Pancreas (tissue), 10 donors: ENCODE results near the gene C15orf40. TPM values are rescaled to one million over a fixed set of nuclear protein-coding genes. Genes with fewer than 3 reads are reported as not detected.

Experiments used
- ATAC-seq, 4 donors: fragments of 200-7000 bp; cut with Tn5 transposase; one replicate each; pipeline versions ENCODE4 v1.8.0 to v1.9.1; 2020; ENCODE audit warnings: mild to moderate bottlenecking in 4 of 4, moderate library complexity in 4 of 4
- DNase-seq, 6 donors: peaks; one replicate each; pipeline ENCODE4 v3.0.0-alpha.2; 2020
- FAIRE-seq: peaks from 2 replicates; lab custom pipeline; 2012; peaks lifted over from hg19 to GRCh38; lab: Jason Lieb, UNC
- H3K27ac ChIP-seq, 4 donors: fragments of 200-600 bp; sonication (generic); 1 replicate in 3 of 4; 2 replicates in 1 of 4; pipeline versions ENCODE4 v1.5.0 to v1.8.0; 2020
- H3K27me3 ChIP-seq, 4 donors: fragments of 200-600 bp; one replicate each; pipeline ENCODE4 v1.8.0; 2021
- H3K36me3 ChIP-seq, 3 donors: fragments of 200-600 bp; sonication (generic) in 1 of 3; one replicate each; pipeline versions ENCODE4 v1.5.0 to v1.8.0; 2020 to 2021
- H3K4me1 ChIP-seq, 3 donors: fragments of 200-600 bp; one replicate each; pipeline ENCODE4 v1.8.0; 2021
- H3K4me3 ChIP-seq, 4 donors: fragments of 200-600 bp; sonication (generic) in 2 of 4; one replicate each; pipeline versions ENCODE4 v1.5.0 to v1.8.0; 2020 to 2021
- H3K9me3 ChIP-seq, 4 donors: fragments of 200-600 bp; one replicate each; pipeline ENCODE4 v1.8.0; 2021
- CTCF ChIP-seq, 4 donors: fragments of 200-600 bp; sonication (generic) in 3 of 4; IDR thresholded peaks; one replicate each; pipeline versions ENCODE4 v1.5.0 to v1.8.0; 2021; ENCODE audit warnings: antibody characterized with exemption in 4 of 4
- WGBS, 2 donors: extraction: QIAGEN DNeasy Blood & Tissue Kit; methylation state at CpG; one replicate each; pipeline ENCODE4 v1.1.7; 2013; 5-methylcytosine and 5-hydroxymethylcytosine counted together
- intact Hi-C, 3 donors: fragments of 100-400 bp; cut with DNase I; formaldehyde crosslinking; loops; one replicate each; pipeline versions ENCODE4 v1.11.1 to v1.14.2; 2022
- polyA plus RNA-seq, 2 donors: library from polyadenylated mRNA; stranded (reverse); fragments of 200-250 nt; gene quantifications; one replicate each; pipeline ENCODE4 v1.2.3, GENCODE V29; 2013
- total RNA-seq, 6 donors: library from RNA; stranded (reverse); fragmentation: NEBNext Ultra II Directional in 4 of 6; extraction: Animal tissue kit (Norgen Biotek cat#: 25700) in 4 of 6; gene quantifications; one replicate each; pipeline versions ENCODE4 v1.2.1 to v1.2.4, GENCODE V29; 2021 to 2023
- donor health status: healthy with polysubstance abuse.
- donor health status: DM: no; HTN: no; CAD: no; lungs with moderate emphysema.
- donor health status: DM: no; HTN: no; CAD: no.
- donor health status: control.
- donor health status: control.
- donor health status: Bipolar disorder and iron deficiency.
- donor health status: DM: yes; HTN: yes; CAD: no.
- donor health status: DM: no; HTN: no; CAD: no.
- donor health status: DM: no; HTN: no; CAD: no.
- donor health status: DM: yes; HTN: yes; CAD: no.

Gene C15orf40
- total and polyA plus RNA-seq, 8 donors, result 6.4 to 19.0 (median 10.2) TPM

GRCh38 chr15:82977076-82977475, 34.4 kb downstream of the C15orf40 start:
- H3K4me1 ChIP-seq, result peaks cover 0 to 10% (median 0%) of the 10 kb centered on the region in 3 donors
- H3K27ac ChIP-seq, result no peak overlapping the region
- H3K36me3 ChIP-seq, result no peaks in the 10 kb centered on the region
- DNase-seq (no peak), FAIRE-seq (no peak), ATAC-seq (no peak)
- H3K4me3 ChIP-seq, result no peak overlapping the region
- H3K9me3 ChIP-seq, result no peaks in the 10 kb centered on the region
- 88 to 93% methylated on average over 1 of the region's 1 CpG for WGBS, 2 donors
- TF ChIP-seq CTCF (IDR thresholded peaks at IDR 0.05), result no peak
- intact Hi-C loops, result no loop called here
- H3K27me3 ChIP-seq, result no peaks in the 10 kb centered on the region

GRCh38 chr15:82972990-82973389, 38.4 kb downstream of the C15orf40 start:
- Histone ChIP-seq H3K27ac (no peak overlapping the region), H3K36me3 (no peaks in the 10 kb centered on the region), H3K4me1 (peaks cover 11 to 33% (median 19%) of the 10 kb centered on the region in 3 donors), H3K27me3 (no peaks in the 10 kb centered on the region), H3K4me3 (no peak overlapping the region), H3K9me3 (no peaks in the 10 kb centered on the region)
- TF ChIP-seq CTCF (IDR thresholded peaks at IDR 0.05), result no peak
- WGBS, 2 donors, result 19 to 28% methylated on average over 1 of the region's 1 CpG
- DNase-seq (no peak), FAIRE-seq (no peak), ATAC-seq (peak in 1 of 4 donors; percentile 17)
- intact Hi-C loops, result no loop called here

GRCh38 chr15:82971218-82971984, 40.0 kb downstream of the C15orf40 start:
- Histone ChIP-seq H3K9me3 (no peaks in the 10 kb centered on the region), H3K4me1 (peaks cover 11 to 33% (median 19%) of the 10 kb centered on the region in 3 donors), H3K36me3 (no peaks in the 10 kb centered on the region), H3K4me3 (no peak overlapping the region), H3K27ac (peak overlapping the region in 2 of 4 donors; percentile 13 to 70), H3K27me3 (no peaks in the 10 kb centered on the region)
- WGBS, 2 donors, result 36 to 37% methylated on average over 2 of the region's 2 CpGs
- peak in 3 of 4 donors; percentile 46 to 51 (median 48) for ATAC-seq
- no peak for FAIRE-seq
- TF ChIP-seq CTCF (IDR thresholded peaks at IDR 0.05), result no peak
- DNase-seq, result no peak
- intact Hi-C loops, result no loop called here

- Histone ChIP-seq H3K4me1 (peaks cover 11 to 33% (median 19%) of the 10 kb centered on the region in 3 donors), H3K27ac (peak overlapping the region in 2 of 4 donors; percentile 13 to 70), H3K27me3 (no peaks in the 10 kb centered on the region), H3K9me3 (no peaks in the 10 kb centered on the region), H3K4me3 (no peak overlapping the region), H3K36me3 (no peaks in the 10 kb centered on the region)
- no peak for FAIRE-seq
- DNase-seq, result peak in 2 of 6 donors; percentile 39 to 51
- WGBS, 2 donors, result 9 to 14% methylated on average over 1 of the region's 1 CpG
- intact Hi-C loops, result no loop called here
- peak; percentile 83 to 92 (median 86) for ATAC-seq
- no peak for TF ChIP-seq CTCF (IDR thresholded peaks at IDR 0.05)
These were observed 40.7 kb downstream of the C15orf40 start for GRCh38 chr15:82970696-82971095.
